AG09309 (cell line): ENCODE measurements around the gene PELI3.

Experiments used
- DNase-seq: peaks from one replicate; pipeline ENCODE4 v3.0.0-alpha.2; 2010; ENCODE audit warnings: low read depth
- H3K4me3 ChIP-seq: 2 replicates; pipeline ENCODE4 v1.5.1; 2011; ENCODE audit warnings: mild to moderate bottlenecking, low read depth, low read length, moderate library complexity; ENCODE audit not compliant: control insufficient read depth
- TF ChIP-seq, protein P1 (sequence below): IDR thresholded peaks from 2 replicates; pipeline ENCODE4 v1.5.1; 2011; ENCODE audit warnings: mild to moderate bottlenecking, low read depth, low read length, inconsistent platforms; ENCODE audit not compliant: insufficient read depth, control insufficient read depth; ENCODE audit errors: missing control alignments

Gene PELI3

GRCh38 chr11:66451663-66452062 is 15.0 kb upstream of the PELI3 start:
- TF ChIP-seq, protein P1, sequence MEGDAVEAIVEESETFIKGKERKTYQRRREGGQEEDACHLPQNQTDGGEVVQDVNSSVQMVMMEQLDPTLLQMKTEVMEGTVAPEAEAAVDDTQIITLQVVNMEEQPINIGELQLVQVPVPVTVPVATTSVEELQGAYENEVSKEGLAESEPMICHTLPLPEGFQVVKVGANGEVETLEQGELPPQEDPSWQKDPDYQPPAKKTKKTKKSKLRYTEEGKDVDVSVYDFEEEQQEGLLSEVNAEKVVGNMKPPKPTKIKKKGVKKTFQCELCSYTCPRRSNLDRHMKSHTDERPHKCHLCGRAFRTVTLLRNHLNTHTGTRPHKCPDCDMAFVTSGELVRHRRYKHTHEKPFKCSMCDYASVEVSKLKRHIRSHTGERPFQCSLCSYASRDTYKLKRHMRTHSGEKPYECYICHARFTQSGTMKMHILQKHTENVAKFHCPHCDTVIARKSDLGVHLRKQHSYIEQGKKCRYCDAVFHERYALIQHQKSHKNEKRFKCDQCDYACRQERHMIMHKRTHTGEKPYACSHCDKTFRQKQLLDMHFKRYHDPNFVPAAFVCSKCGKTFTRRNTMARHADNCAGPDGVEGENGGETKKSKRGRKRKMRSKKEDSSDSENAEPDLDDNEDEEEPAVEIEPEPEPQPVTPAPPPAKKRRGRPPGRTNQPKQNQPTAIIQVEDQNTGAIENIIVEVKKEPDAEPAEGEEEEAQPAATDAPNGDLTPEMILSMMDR, result no peak
- H3K4me3 ChIP-seq, result no peak overlapping the region
- DNase-seq, result no peak

DNA sequence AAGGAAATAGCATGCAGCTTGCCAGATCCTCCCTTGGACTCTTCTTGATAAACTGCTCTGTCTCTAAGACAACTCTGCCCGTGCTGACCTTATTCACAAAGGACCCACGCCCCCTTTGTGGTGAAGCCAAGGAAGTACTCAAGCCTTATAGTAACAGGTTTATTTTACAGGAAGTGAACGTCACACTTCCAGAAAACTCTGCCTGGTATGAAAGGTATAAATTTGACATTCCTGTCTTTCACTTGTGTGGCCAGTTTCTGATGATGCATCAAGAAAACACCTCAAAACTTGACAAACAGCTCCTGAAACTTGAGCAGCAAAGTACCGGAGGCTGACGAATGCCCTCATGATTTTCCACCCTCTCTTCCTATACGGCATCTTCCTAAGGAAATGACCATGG is 12.5 kb upstream of the PELI3 start:
- TF ChIP-seq, protein P1, result no peak
- H3K4me3 ChIP-seq, result no peak overlapping the region

DNA sequence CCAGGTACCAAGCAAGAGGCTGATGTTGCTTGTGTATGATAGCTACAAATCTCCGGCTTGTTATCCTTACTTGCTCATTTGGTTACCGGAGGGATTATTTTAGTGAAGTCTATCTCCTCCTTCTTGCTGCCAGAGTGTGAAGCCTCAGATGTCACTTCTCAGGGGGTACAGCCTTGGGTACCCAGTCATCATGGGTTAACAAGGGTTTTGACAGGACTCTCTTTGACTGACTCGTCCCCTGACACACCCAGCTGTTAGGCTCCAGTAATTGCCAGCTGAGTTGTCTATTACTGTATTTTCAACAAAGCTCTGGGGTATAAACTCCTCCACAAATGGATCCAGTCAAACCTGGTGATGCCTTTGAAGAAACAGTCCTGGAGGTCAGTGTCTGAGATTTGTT is 11.9 kb upstream of the PELI3 start:
- no peak overlapping the region for H3K4me3 ChIP-seq
- DNase-seq, result no peak
- TF ChIP-seq, protein P1, result no peak

More for the DNA sequence above, 12.5 kb upstream of the PELI3 start:
- no peak for DNase-seq

- H3K4me3 ChIP-seq, result no peak overlapping the region
- TF ChIP-seq, protein P1, result no peak
- DNase-seq, result no peak
Observed at GRCh38 chr11:66457826-66458225, 8.9 kb upstream of the PELI3 start.

DNA sequence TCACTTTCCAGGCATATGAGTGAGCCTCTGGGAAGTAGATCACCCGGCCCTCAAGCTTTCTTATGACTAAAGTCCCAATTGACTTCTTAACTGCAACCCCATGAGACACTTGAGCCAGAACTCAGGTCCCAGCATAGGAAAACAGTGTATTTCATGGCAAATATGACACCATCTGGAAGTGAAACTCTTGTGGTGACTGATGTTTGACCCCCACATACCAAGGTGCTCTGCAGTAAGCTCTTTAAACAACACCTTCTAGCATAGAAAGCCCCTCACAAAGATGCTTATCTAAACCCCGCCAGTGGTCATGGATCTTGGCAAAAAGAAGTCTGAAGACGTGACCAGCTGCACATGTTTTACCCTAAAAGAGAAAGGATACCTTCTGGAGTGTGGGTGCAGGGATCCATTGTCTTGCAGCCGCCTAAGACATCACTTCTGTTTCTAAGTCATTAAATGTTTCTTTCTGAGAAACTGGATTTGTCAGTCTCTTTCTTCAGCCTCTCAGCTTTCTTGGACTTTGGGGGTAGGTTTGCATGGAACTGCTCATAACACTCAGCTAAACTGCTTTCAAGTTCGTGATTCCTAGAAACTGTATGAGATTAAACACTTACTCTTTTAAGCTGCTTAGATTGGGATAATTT is 7.4 kb upstream of the PELI3 start:
- DNase-seq, result no peak
- TF ChIP-seq, protein P1, result no peak
- no peak overlapping the region for H3K4me3 ChIP-seq

DNA sequence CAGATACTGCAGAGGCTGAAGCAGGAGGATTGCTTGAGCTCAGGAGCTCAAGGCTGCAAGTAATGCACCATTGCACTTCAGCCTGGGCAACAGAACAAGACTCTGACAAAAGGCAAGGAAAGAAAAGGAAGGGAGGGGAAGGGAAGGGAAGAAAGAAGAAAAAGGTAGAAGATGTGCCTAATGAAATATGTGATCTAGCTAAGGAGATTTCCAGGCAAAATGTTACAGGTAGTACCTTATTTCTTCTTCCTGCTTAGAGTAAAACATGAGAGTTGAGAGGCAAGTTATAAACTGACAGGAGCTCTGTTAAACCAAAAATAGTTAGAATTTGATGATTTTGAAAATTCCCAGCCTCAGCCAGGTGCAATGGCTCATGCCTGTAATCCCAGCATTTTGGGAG is 4.7 kb upstream of the PELI3 start:
- TF ChIP-seq, protein P1, result no peak
- no peak for DNase-seq
- no peak overlapping the region for H3K4me3 ChIP-seq
